Fibroblast of lung (primary cell): Measurements from ENCODE around the gene NCKAP5. TPM values are rescaled to one million over a fixed set of nuclear protein-coding genes. Genes with fewer than 3 reads are reported as not detected.

Experiments
- DNase-seq, 2 donors: peaks; one replicate each; pipeline versions ENCODE4 v3.0.0 to v3.0.0-alpha.2; 2010; ENCODE audit warnings: low read depth in 2 of 2
- H2AFZ ChIP-seq: 2 replicates; pipeline ENCODE4 v1.5.1; 2012; ENCODE audit warnings: low read length, control low read depth, inconsistent platforms
- H3K27ac ChIP-seq: 2 replicates; pipeline ENCODE4 v1.5.1; 2011; ENCODE audit warnings: low read length, control low read depth; ENCODE audit not compliant: insufficient read depth
- H3K27me3 ChIP-seq: 2 replicates; pipeline ENCODE4 v1.5.1; 2011; ENCODE audit warnings: mild to moderate bottlenecking, low read length; ENCODE audit not compliant: control insufficient read depth, insufficient read depth
- H3K36me3 ChIP-seq: 2 replicates; pipeline ENCODE4 v1.5.1; 2011; ENCODE audit warnings: low read length; ENCODE audit not compliant: control insufficient read depth, insufficient read depth
- H3K4me1 ChIP-seq: 2 replicates; pipeline ENCODE4 v1.5.1; 2011; ENCODE audit warnings: low read length; ENCODE audit not compliant: control insufficient read depth, insufficient read depth; ENCODE audit errors: extremely low read depth
- H3K4me2 ChIP-seq: 2 replicates; pipeline ENCODE4 v1.5.1; 2011; ENCODE audit warnings: low read length, control low read depth; ENCODE audit not compliant: insufficient read depth; ENCODE audit errors: extremely low read depth
- H3K4me3 ChIP-seq, 4 experiments: fragments of 200-600 bp in 1 of 4; sonication (generic) in 1 of 4; replicated peaks in 1 of 4; 2 replicates each; pipeline ENCODE4 v1.5.1; 2011 to 2016; ENCODE audit warnings: low read length in 4 of 4, low read depth in 3 of 4, mild to moderate bottlenecking in 3 of 4, control low read depth in 2 of 4, inconsistent platforms in 1 of 4, mixed read lengths in 1 of 4; ENCODE audit not compliant: insufficient read depth in 1 of 4; ENCODE audit errors: control extremely low read depth in 1 of 4
- H3K79me2 ChIP-seq: 2 replicates; pipeline ENCODE4 v1.5.1; 2012; ENCODE audit warnings: mild to moderate bottlenecking, low read length, inconsistent platforms; ENCODE audit not compliant: control insufficient read depth, insufficient read depth
- H3K9ac ChIP-seq: 2 replicates; pipeline ENCODE4 v1.5.1; 2011; ENCODE audit warnings: mild to moderate bottlenecking, low read length, control low read depth; ENCODE audit not compliant: insufficient read depth
- H3K9me3 ChIP-seq: 2 replicates; pipeline ENCODE4 v1.5.1; 2012; ENCODE audit warnings: low read depth, low read length; ENCODE audit not compliant: control insufficient read depth, insufficient read depth
- H4K20me1 ChIP-seq: 2 replicates; pipeline ENCODE4 v1.5.1; 2011; ENCODE audit warnings: low read length; ENCODE audit not compliant: control insufficient read depth, insufficient read depth; ENCODE audit errors: extremely low read depth
- EZH2 ChIP-seq: IDR thresholded peaks from 2 replicates; pipeline ENCODE4 v1.5.1; 2012; ENCODE audit warnings: low read length, control low read depth, mild to moderate bottlenecking; ENCODE audit errors: missing control alignments
- polyA plus RNA-seq, 2 donors: library from polyadenylated mRNA; depleted of rRNA in 1 of 2; stranded (reverse) in 1 of 2; unstranded in 1 of 2; fragments of >200 nt; gene quantifications; 2 replicates each; pipeline ENCODE4 v1.2.1, GENCODE V29; 2011 to 2012; ENCODE audit warnings: missing spikeins in 1 of 2
- total RNA-seq: library from RNA; depleted of rRNA; stranded (reverse); fragments of >200 nt; gene quantifications from 2 replicates; pipeline ENCODE4 v1.2.1, GENCODE V29; 2014
- TF ChIP-seq, protein P1 (sequence below), 2 donors: IDR thresholded peaks in 1 of 2; conservative IDR thresholded peaks in 1 of 2; 1 replicate in 1 of 2; 2 replicates in 1 of 2; pipeline ENCODE4 v1.5.1; 2011 to 2012; ENCODE audit warnings: low read length in 2 of 2, control low read depth in 1 of 2, inconsistent platforms in 1 of 2, low read depth in 1 of 2, mild to moderate bottlenecking in 1 of 2

Gene NCKAP5
- total and polyA plus RNA-seq, 2 donors (not counting 1 experiment from before 2014, with no cell fraction given), result 2.6 to 6.2 TPM

DNA sequence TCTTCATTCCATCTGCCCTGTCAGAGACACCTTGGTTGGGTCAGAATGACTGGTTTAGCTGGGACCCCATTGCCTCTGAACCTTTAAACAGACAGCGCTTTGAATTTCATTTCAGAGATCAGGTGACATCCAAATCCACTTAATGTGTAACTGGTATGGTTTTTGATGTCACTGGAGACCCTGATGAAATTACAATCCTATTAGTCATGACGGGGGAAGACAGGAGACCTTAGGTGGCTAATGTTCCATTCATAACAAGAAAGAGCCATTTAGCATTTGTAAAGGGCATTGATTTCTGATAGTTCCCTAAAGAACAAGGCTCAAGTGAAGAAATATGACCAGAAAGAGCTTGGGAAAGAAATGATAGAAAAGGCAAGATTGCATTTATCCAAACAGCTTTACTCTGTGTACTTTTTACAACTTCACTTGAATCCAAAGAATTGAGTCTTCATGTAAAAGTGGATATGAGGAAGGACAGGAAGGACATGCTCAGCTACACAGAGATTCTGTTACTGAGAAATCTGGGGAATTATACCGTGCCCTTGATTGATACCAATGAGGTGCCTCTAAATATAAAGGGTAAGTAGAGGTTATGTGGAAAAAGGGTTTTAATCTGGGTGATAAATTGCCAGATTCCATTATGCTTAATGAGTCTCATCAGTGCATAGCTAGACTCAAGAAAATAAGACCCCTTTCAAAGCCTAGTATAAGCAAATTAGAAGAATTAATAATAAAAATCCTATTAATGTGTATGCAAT, 198.2 kb downstream of the NCKAP5 start:
- H3K27ac ChIP-seq, result no peak overlapping the region
- no peaks in the 10 kb centered on the region for H4K20me1 ChIP-seq
- no peaks in the 10 kb centered on the region for H3K79me2 ChIP-seq
- DNase-seq, result no peak
- no peaks in the 10 kb centered on the region for H3K36me3 ChIP-seq
- no peak overlapping the region for H3K4me2 ChIP-seq
- no peaks in the 10 kb centered on the region for H3K27me3 ChIP-seq
- TF ChIP-seq EZH2, result no peak
- TF ChIP-seq, protein P1, sequence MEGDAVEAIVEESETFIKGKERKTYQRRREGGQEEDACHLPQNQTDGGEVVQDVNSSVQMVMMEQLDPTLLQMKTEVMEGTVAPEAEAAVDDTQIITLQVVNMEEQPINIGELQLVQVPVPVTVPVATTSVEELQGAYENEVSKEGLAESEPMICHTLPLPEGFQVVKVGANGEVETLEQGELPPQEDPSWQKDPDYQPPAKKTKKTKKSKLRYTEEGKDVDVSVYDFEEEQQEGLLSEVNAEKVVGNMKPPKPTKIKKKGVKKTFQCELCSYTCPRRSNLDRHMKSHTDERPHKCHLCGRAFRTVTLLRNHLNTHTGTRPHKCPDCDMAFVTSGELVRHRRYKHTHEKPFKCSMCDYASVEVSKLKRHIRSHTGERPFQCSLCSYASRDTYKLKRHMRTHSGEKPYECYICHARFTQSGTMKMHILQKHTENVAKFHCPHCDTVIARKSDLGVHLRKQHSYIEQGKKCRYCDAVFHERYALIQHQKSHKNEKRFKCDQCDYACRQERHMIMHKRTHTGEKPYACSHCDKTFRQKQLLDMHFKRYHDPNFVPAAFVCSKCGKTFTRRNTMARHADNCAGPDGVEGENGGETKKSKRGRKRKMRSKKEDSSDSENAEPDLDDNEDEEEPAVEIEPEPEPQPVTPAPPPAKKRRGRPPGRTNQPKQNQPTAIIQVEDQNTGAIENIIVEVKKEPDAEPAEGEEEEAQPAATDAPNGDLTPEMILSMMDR (conservative IDR thresholded peaks at IDR 0.05 in 1 of 2, IDR thresholded peaks at IDR 0.05 in 1 of 2; ENCODE audit: low read depth in 1 of 2, low read length in 2 of 2), result no peak
- no peaks in the 10 kb centered on the region for H3K4me1 ChIP-seq
- H3K9me3 ChIP-seq, result no peaks in the 10 kb centered on the region
- no peak overlapping the region for H3K9ac ChIP-seq
- no peak overlapping the region for H2AFZ ChIP-seq
- no peak overlapping the region for H3K4me3 ChIP-seq

DNA sequence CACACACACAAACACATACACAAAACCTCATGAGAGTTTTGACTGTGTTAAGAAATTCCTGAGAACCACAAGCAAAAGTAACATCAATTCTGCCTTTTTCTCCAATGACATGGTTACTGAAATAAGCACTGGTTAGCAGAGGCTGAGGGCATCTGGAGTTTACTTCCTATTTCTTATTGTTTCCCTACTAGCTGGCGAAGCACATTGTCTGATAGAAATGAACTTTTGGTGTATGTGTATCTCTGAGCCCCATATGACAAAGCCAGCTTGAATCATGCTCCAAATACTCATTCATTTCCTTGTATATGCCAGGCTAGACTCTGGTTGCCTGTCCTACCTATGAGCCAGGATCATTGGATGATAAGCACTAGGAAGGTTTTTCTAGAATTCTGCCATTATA, 203.1 kb downstream of the NCKAP5 start:
- H3K27ac ChIP-seq, result no peak overlapping the region
- H3K79me2 ChIP-seq, result no peaks in the 10 kb centered on the region
- H3K9me3 ChIP-seq, result no peaks in the 10 kb centered on the region
- H3K4me3 ChIP-seq, result no peak overlapping the region
- no peaks in the 10 kb centered on the region for H4K20me1 ChIP-seq
- H3K4me2 ChIP-seq, result no peak overlapping the region
- peak in 1 of 2 donors; percentile 65 for DNase-seq
- H3K4me1 ChIP-seq, result peaks cover 5% of the 10 kb centered on the region
- H3K36me3 ChIP-seq, result no peaks in the 10 kb centered on the region
- no peak overlapping the region for H2AFZ ChIP-seq
- no peaks in the 10 kb centered on the region for H3K27me3 ChIP-seq
- TF ChIP-seq, protein P1 (conservative IDR thresholded peaks at IDR 0.05 in 1 of 2, IDR thresholded peaks at IDR 0.05 in 1 of 2; ENCODE audit: low read depth in 1 of 2, low read length in 2 of 2), result no peak
- no peak for TF ChIP-seq EZH2
- no peak overlapping the region for H3K9ac ChIP-seq

DNA sequence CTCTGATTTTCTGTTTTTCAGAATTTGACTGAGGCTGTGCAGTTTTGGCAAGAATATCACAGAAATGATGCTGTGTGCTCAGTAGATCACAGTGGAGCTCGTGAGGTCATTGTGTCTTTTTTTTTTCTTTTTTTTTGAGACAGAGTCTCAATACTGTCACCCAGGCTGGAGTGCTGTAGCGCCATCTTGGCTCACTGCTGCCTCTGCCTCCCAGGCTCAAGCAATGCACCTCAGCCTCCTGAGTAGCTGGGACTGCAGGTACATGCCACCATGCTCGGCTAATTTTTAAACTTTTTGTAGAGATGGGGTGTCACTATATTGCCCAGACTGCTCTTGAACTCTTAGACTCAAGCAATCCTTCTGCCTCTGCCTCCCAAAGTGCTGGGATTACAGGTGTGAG, 203.6 kb downstream of the NCKAP5 start:
- no peak overlapping the region for H3K9ac ChIP-seq
- no peak overlapping the region for H3K4me2 ChIP-seq
- H2AFZ ChIP-seq, result no peak overlapping the region
- no peaks in the 10 kb centered on the region for H3K9me3 ChIP-seq
- no peak overlapping the region for H3K27ac ChIP-seq
- H3K27me3 ChIP-seq, result no peaks in the 10 kb centered on the region
- H4K20me1 ChIP-seq, result no peaks in the 10 kb centered on the region
- peaks cover 5% of the 10 kb centered on the region for H3K4me1 ChIP-seq
- no peak for DNase-seq
- H3K79me2 ChIP-seq, result no peaks in the 10 kb centered on the region
- H3K36me3 ChIP-seq, result no peaks in the 10 kb centered on the region
- TF ChIP-seq, protein P1 (conservative IDR thresholded peaks at IDR 0.05 in 1 of 2, IDR thresholded peaks at IDR 0.05 in 1 of 2; ENCODE audit: low read depth in 1 of 2, low read length in 2 of 2), result no peak
- TF ChIP-seq EZH2, result no peak
- H3K4me3 ChIP-seq, result no peak overlapping the region
